Nasal cavity respiratory epithelium epithelial cell of viscerocranial mucosa (primary cell): ENCODE measurements around the gene MED8. TPM values are rescaled to one million over a fixed set of nuclear protein-coding genes. Genes with fewer than 3 reads are reported as not detected.

ENCODE experiments used
- total RNA-seq: library from RNA; depleted of rRNA; stranded (reverse); fragments of >200 nt; gene quantifications from 2 replicates; pipeline ENCODE4 v1.2.3, GENCODE V29; 2014

Gene MED8
- 40.2 and 97.7 TPM in 2 replicates for total RNA-seq

DNA sequence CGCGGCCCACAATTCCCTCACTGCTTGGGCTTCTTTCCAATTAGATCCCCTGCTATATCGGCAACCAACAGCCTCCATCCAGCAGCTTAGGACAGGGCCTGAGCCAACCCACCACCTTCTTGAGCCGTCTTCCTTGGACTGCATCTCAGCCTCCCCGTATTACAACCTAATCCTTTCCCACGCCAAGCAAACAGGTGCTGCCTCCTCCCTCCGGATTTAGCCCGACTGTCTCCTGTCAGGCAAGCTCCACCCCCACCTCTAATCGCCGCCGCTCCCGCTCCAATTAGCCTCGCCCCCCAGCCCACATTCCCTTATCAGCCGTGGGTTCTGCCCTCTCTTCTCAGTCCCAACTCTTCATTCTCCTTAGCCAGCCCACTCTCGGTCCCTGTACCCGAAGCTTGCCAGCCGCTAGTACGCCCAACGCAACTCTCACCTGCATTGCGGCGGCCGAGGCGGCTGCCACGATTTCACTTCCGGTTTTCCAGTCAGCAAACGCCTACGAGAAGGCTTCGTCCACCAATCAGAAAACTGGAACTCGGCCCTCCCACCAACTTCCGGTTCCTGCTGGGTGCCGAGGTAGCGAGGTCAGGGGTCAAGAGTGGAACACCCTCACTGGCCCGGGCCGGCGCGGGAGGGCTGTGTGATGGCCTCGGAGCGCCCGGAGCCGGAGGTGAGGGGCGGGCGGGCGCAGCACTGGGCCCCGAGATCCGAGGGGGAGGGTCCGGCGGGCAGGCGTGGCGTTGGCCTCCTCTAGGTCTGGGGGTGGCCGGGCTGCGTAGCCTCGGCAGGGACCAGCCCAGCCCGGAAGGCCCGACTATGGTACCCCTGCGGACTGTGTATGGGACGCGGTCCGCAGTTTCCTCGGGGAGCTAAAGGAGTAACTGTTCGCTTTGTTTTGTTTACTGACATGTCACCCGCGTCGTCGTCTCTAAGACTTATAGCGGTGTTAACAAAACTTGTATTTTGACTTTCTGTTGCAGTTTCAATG, at the start of gene MED8, which contains the start of gene SZT2:
Gene MED8, minus strand, starts transcription at position 475 of the 988 bp plus-strand sequence. Its CDS starts 36 bp downstream, at position 439.
Gene SZT2, plus strand, starts transcription at position 574 of the 988 bp plus-strand sequence. Its CDS starts 70 bp downstream, at position 644.

GRCh38 chr1:43367904-43368645, 21.5 kb downstream of the MED8 start, which contains the start of gene ELOVL1:
ELOVL1 (minus strand) TSS chr1:43368011; CDS start chr1:43365609, 2,402 bp downstream.

DNA sequence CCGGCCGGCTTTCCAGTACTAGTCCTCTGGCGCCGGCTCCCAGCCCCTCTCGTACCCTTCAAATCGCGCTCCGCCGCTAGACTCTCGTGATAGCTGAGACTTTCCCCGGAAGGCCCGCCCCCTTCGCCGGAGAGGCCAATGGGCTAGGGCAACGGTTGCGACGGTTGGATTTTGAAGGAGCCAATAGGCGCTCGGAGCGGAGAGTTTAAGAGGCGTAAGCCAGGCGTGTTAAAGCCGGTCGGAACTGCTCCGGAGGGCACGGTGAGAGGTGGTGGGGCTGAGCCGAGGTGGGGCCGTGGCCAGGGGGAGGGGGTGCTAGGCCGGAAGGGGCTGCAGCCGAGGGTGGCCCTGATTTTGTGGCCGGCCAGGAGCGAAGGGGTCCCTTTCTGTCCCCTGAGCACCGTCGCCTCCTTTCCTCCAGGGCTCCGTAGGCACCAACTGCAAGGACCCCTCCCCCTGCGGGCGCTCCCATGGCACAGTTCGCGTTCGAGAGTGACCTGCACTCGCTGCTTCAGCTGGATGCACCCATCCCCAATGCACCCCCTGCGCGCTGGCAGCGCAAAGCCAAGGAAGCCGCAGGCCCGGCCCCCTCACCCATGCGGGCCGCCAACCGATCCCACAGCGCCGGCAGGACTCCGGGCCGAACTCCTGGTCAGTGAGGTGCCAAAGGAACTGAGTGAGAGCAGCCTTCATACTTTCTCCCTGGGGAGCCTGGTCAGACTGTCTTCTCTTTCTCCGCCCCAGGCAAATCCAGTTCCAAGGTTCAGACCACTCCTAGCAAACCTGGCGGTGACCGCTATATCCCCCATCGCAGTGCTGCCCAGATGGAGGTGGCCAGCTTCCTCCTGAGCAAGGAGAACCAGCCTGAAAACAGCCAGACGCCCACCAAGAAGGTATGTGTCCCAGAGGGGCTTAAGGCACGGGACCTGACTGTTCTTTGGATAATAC, 30.6 kb downstream of the MED8 start, which contains the start of gene CDC20:
Gene CDC20, plus strand, starts transcription at position 236 of the 948 bp plus-strand sequence. Its CDS starts 235 bp downstream, at position 471.

GRCh38 chr1:43337588-43337987, 52.0 kb downstream of the MED8 start, which contains the start of gene MPL:
MPL (plus strand) TSS chr1:43337818; CDS start chr1:43337849, 31 bp downstream.

Other genes starting within 250 kb of the MED8 start
- 112 and 197 TPM in 2 replicates for gene EBNA1BP2, start 217.5 kb downstream of the MED8 start, total RNA-seq
- gene CFAP57, start 217.5 kb downstream of the MED8 start, total RNA-seq, result 0.07 and 0.34 TPM in 2 replicates
- 2.8 and 15.4 TPM in 2 replicates for gene TMEM125, start 119.8 kb downstream of the MED8 start, total RNA-seq
- 5.5 and 5.8 TPM in 2 replicates for gene C1orf210, start 104.2 kb downstream of the MED8 start, total RNA-seq
- 0.14 and 0.34 TPM in 2 replicates for gene TIE1, start 88.8 kb downstream of the MED8 start, total RNA-seq
- gene MPL, start 52.0 kb downstream of the MED8 start, total RNA-seq, result not detected in 2 replicates
- gene CDC20, start 30.8 kb downstream of the MED8 start, total RNA-seq, result 0.21 and 1.4 TPM in 2 replicates
- 44.4 and 52.7 TPM in 2 replicates for gene ELOVL1, start 21.8 kb downstream of the MED8 start, total RNA-seq
- 11.6 and 24.6 TPM in 2 replicates for gene SZT2, start 99 bp upstream of the MED8 start, total RNA-seq
- gene HYI, start 64.1 kb upstream of the MED8 start, total RNA-seq, result 13.6 and 18.5 TPM in 2 replicates
- 120 and 993 TPM in 2 replicates for gene PTPRF, start 141.1 kb upstream of the MED8 start, total RNA-seq